Measurements from ENCODE around the gene SLC12A2.
A peak's percentile ranks its signal among the peaks of the same experiment; 100 is the strongest.

The SLC12A2 gene

GRCh38 chr5:128196080-128196479, 112.5 kb downstream of the SLC12A2 start:
- Histone ChIP-seq H3K27me3 (replicated peaks; ENCODE audit: control insufficient read depth, insufficient read depth, low read length, poor library complexity, severe bottlenecking) (no peaks in the 10 kb centered on the region), H3K27ac (ENCODE audit: insufficient read depth, low read length, poor library complexity, severe bottlenecking) (no peak overlapping the region), H3K9me3 (ENCODE audit: control insufficient read depth, low read length) (no peaks in the 10 kb centered on the region), H3K36me3 (ENCODE audit: control insufficient read depth, insufficient read depth, low read length) (no peaks in the 10 kb centered on the region), H3K4me3 (ENCODE audit: insufficient read depth, low read depth, low read length, poor library complexity, severe bottlenecking) (no peak overlapping the region), H3K4me1 (ENCODE audit: control insufficient read depth, insufficient read depth, low read length, poor library complexity, severe bottlenecking) (peaks cover 15% of the 10 kb centered on the region)
- DNase-seq: no peak

- no peaks in the 10 kb centered on the region for H3K9me3 ChIP-seq (ENCODE audit: control insufficient read depth, low read length)
- H3K36me3 ChIP-seq (ENCODE audit: control insufficient read depth, insufficient read depth, low read length): no peaks in the 10 kb centered on the region
- H3K4me3 ChIP-seq (ENCODE audit: insufficient read depth, low read depth, low read length, poor library complexity, severe bottlenecking): no peak overlapping the region
- H3K4me1 ChIP-seq (ENCODE audit: control insufficient read depth, insufficient read depth, low read length, poor library complexity, severe bottlenecking): peaks cover 22% of the 10 kb centered on the region
- DNase-seq: no peak
- H3K27me3 ChIP-seq (replicated peaks; ENCODE audit: control insufficient read depth, insufficient read depth, low read length, poor library complexity, severe bottlenecking): no peaks in the 10 kb centered on the region
- no peak overlapping the region for H3K27ac ChIP-seq (ENCODE audit: insufficient read depth, low read length, poor library complexity, severe bottlenecking)
These were observed 113.2 kb downstream of the SLC12A2 start for GRCh38 chr5:128196791-128197190.

- H3K27me3 ChIP-seq (replicated peaks; ENCODE audit: control insufficient read depth, insufficient read depth, low read length, poor library complexity, severe bottlenecking): no peaks in the 10 kb centered on the region
- no peaks in the 10 kb centered on the region for H3K9me3 ChIP-seq (ENCODE audit: control insufficient read depth, low read length)
- no peak overlapping the region for H3K4me3 ChIP-seq (ENCODE audit: insufficient read depth, low read depth, low read length, poor library complexity, severe bottlenecking)
- no peak for DNase-seq
- no peaks in the 10 kb centered on the region for H3K36me3 ChIP-seq (ENCODE audit: control insufficient read depth, insufficient read depth, low read length)
- no peak overlapping the region for H3K27ac ChIP-seq (ENCODE audit: insufficient read depth, low read length, poor library complexity, severe bottlenecking)
- H3K4me1 ChIP-seq (ENCODE audit: control insufficient read depth, insufficient read depth, low read length, poor library complexity, severe bottlenecking): peaks cover 22% of the 10 kb centered on the region
These were observed 114.4 kb downstream of the SLC12A2 start for GRCh38 chr5:128197896-128198522.

- no peaks in the 10 kb centered on the region for H3K9me3 ChIP-seq (ENCODE audit: control insufficient read depth, low read length)
- peaks cover 22% of the 10 kb centered on the region for H3K4me1 ChIP-seq (ENCODE audit: control insufficient read depth, insufficient read depth, low read length, poor library complexity, severe bottlenecking)
- H3K27me3 ChIP-seq (replicated peaks; ENCODE audit: control insufficient read depth, insufficient read depth, low read length, poor library complexity, severe bottlenecking): no peaks in the 10 kb centered on the region
- no peaks in the 10 kb centered on the region for H3K36me3 ChIP-seq (ENCODE audit: control insufficient read depth, insufficient read depth, low read length)
- no peak for DNase-seq
- H3K27ac ChIP-seq (ENCODE audit: insufficient read depth, low read length, poor library complexity, severe bottlenecking): no peak overlapping the region
- no peak overlapping the region for H3K4me3 ChIP-seq (ENCODE audit: insufficient read depth, low read depth, low read length, poor library complexity, severe bottlenecking)
These were observed 115.5 kb downstream of the SLC12A2 start for GRCh38 chr5:128199104-128199503.

- Histone ChIP-seq H3K27me3 (replicated peaks; ENCODE audit: control insufficient read depth, insufficient read depth, low read length, poor library complexity, severe bottlenecking) (no peaks in the 10 kb centered on the region), H3K4me1 (ENCODE audit: control insufficient read depth, insufficient read depth, low read length, poor library complexity, severe bottlenecking) (peaks cover 22% of the 10 kb centered on the region), H3K9me3 (ENCODE audit: control insufficient read depth, low read length) (no peaks in the 10 kb centered on the region), H3K27ac (ENCODE audit: insufficient read depth, low read length, poor library complexity, severe bottlenecking) (no peak overlapping the region), H3K4me3 (ENCODE audit: insufficient read depth, low read depth, low read length, poor library complexity, severe bottlenecking) (no peak overlapping the region), H3K36me3 (ENCODE audit: control insufficient read depth, insufficient read depth, low read length) (no peaks in the 10 kb centered on the region)
- no peak for DNase-seq
These were observed 116.0 kb downstream of the SLC12A2 start for GRCh38 chr5:128199611-128200010.

GRCh38 chr5:128201065-128201926, 117.7 kb downstream of the SLC12A2 start:
- Histone ChIP-seq H3K36me3 (ENCODE audit: control insufficient read depth, insufficient read depth, low read length) (no peaks in the 10 kb centered on the region), H3K27me3 (replicated peaks; ENCODE audit: control insufficient read depth, insufficient read depth, low read length, poor library complexity, severe bottlenecking) (no peaks in the 10 kb centered on the region), H3K27ac (ENCODE audit: insufficient read depth, low read length, poor library complexity, severe bottlenecking) (no peak overlapping the region), H3K4me3 (ENCODE audit: insufficient read depth, low read depth, low read length, poor library complexity, severe bottlenecking) (peak overlapping the region; percentile 0), H3K9me3 (ENCODE audit: control insufficient read depth, low read length) (no peaks in the 10 kb centered on the region), H3K4me1 (ENCODE audit: control insufficient read depth, insufficient read depth, low read length, poor library complexity, severe bottlenecking) (peaks cover 22% of the 10 kb centered on the region)
- DNase-seq: peak; percentile 53 to 68 (median 56)

- H3K27ac ChIP-seq (ENCODE audit: insufficient read depth, low read length, poor library complexity, severe bottlenecking): no peak overlapping the region
- H3K27me3 ChIP-seq (replicated peaks; ENCODE audit: control insufficient read depth, insufficient read depth, low read length, poor library complexity, severe bottlenecking): no peaks in the 10 kb centered on the region
- H3K4me1 ChIP-seq (ENCODE audit: control insufficient read depth, insufficient read depth, low read length, poor library complexity, severe bottlenecking): peaks cover 13% of the 10 kb centered on the region
- no peak for DNase-seq
- H3K36me3 ChIP-seq (ENCODE audit: control insufficient read depth, insufficient read depth, low read length): no peaks in the 10 kb centered on the region
- no peaks in the 10 kb centered on the region for H3K9me3 ChIP-seq (ENCODE audit: control insufficient read depth, low read length)
- H3K4me3 ChIP-seq (ENCODE audit: insufficient read depth, low read depth, low read length, poor library complexity, severe bottlenecking): no peak overlapping the region
These were observed 118.8 kb downstream of the SLC12A2 start for GRCh38 chr5:128202320-128202719.

GRCh38 chr5:128208436-128208835, 124.9 kb downstream of the SLC12A2 start:
- H3K27ac ChIP-seq (ENCODE audit: insufficient read depth, low read length, poor library complexity, severe bottlenecking): no peak overlapping the region
- no peaks in the 10 kb centered on the region for H3K4me1 ChIP-seq (ENCODE audit: control insufficient read depth, insufficient read depth, low read length, poor library complexity, severe bottlenecking)
- no peak for DNase-seq
- H3K27me3 ChIP-seq (replicated peaks; ENCODE audit: control insufficient read depth, insufficient read depth, low read length, poor library complexity, severe bottlenecking): no peaks in the 10 kb centered on the region
- H3K4me3 ChIP-seq (ENCODE audit: insufficient read depth, low read depth, low read length, poor library complexity, severe bottlenecking): no peak overlapping the region
- no peaks in the 10 kb centered on the region for H3K36me3 ChIP-seq (ENCODE audit: control insufficient read depth, insufficient read depth, low read length)
- no peaks in the 10 kb centered on the region for H3K9me3 ChIP-seq (ENCODE audit: control insufficient read depth, low read length)

- Histone ChIP-seq H3K36me3 (ENCODE audit: control insufficient read depth, insufficient read depth, low read length) (no peaks in the 10 kb centered on the region), H3K9me3 (ENCODE audit: control insufficient read depth, low read length) (no peaks in the 10 kb centered on the region), H3K27ac (ENCODE audit: insufficient read depth, low read length, poor library complexity, severe bottlenecking) (no peak overlapping the region), H3K27me3 (replicated peaks; ENCODE audit: control insufficient read depth, insufficient read depth, low read length, poor library complexity, severe bottlenecking) (no peaks in the 10 kb centered on the region), H3K4me3 (ENCODE audit: insufficient read depth, low read depth, low read length, poor library complexity, severe bottlenecking) (no peak overlapping the region), H3K4me1 (ENCODE audit: control insufficient read depth, insufficient read depth, low read length, poor library complexity, severe bottlenecking) (no peaks in the 10 kb centered on the region)
- no peak for DNase-seq
These were observed 128.7 kb downstream of the SLC12A2 start for GRCh38 chr5:128212191-128212806.

- Histone ChIP-seq H3K36me3 (ENCODE audit: control insufficient read depth, insufficient read depth, low read length) (no peaks in the 10 kb centered on the region), H3K9me3 (ENCODE audit: control insufficient read depth, low read length) (no peaks in the 10 kb centered on the region), H3K4me1 (ENCODE audit: control insufficient read depth, insufficient read depth, low read length, poor library complexity, severe bottlenecking) (no peaks in the 10 kb centered on the region), H3K27ac (ENCODE audit: insufficient read depth, low read length, poor library complexity, severe bottlenecking) (no peak overlapping the region), H3K4me3 (ENCODE audit: insufficient read depth, low read depth, low read length, poor library complexity, severe bottlenecking) (no peak overlapping the region), H3K27me3 (replicated peaks; ENCODE audit: control insufficient read depth, insufficient read depth, low read length, poor library complexity, severe bottlenecking) (no peaks in the 10 kb centered on the region)
- peak in 1 of 3 donors; percentile 11 for DNase-seq
These were observed 129.8 kb downstream of the SLC12A2 start for GRCh38 chr5:128213340-128213739.
